ENCODE results near the gene TMEM215.

TMEM215 gene

DNA sequence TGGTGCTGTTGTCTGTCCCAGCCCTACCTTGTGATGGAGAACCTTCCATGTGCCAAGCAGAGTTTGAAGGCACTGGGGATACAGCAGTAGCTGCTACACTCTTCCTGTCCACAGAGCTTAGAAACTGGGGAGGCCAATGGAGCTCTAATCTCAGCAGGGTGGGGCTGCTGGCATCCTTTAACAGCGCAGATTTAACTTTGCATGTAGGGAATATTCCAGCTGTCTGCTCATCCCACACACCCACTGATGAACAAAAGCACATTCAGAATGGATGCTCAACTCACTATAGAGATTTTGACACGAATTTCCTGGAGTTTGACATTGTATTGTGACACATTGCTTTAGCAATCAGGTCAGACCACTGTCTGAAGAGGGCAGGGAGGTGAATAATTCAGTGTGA is 49.0 kb downstream of the TMEM215 start:
- in situ Hi-C loops (cut with MboI; ENCODE audit: low sequenced_read_pairs), result no loop called here

All from HL-60/S4 (cell line).